HG02623 (cell line): ENCODE results near the gene ABCA8.
"Not testable (repeated sequence)": the region's sequence is repeated elsewhere in the genome, so short reads cannot be mapped to it uniquely, and the experiment has no call there.

Experiments used
- ATAC-seq: cut with Tn5 transposase; IDR thresholded peaks from one replicate; pipeline ENCODE4 v1.9.1; 2021; ENCODE audit warnings: moderate library complexity; ENCODE audit not compliant: unreplicated experiment

Gene ABCA8

GRCh38 chr17:68831170-68831569, 124.0 kb downstream of the ABCA8 start:
- ATAC-seq, result no peak

DNA sequence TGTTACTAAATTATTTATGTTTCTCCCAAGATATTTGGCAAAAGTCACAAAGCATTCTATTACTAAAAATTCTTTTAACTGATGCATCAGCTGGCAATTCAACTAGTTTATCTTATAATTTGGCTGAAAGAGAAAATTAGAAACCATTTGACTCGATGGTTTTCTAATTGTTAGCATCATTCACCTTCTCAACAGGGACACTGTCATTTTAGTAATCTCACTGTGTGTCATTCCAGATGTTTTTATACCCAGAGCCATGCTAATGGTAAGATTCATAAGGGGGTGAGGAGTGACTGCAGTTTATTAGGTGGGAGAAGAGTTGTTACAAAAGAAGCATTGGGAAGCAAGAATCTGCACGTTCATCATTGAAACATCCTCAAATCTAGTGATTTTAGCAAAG, 124.9 kb downstream of the ABCA8 start:
- ATAC-seq, result no peak

DNA sequence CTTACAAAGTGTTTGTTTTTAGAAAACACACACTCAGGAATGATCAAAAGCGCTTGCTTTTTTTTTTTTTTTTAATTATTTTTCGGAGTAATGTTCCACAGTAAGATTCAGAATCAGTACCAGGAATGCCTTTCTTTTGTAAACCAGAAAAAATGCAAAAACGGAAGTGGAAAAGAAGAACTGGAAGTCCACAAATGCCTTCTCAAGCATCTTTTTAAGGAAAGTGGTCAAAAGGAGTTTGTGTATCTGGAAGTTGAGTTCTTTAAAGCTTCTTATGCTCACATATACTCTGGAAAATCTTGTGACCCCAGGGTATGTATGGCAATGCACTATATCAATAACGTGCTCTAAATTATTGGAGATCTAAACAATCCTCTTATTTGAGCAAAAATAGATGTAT, 126.0 kb downstream of the ABCA8 start:
- no peak for ATAC-seq

DNA sequence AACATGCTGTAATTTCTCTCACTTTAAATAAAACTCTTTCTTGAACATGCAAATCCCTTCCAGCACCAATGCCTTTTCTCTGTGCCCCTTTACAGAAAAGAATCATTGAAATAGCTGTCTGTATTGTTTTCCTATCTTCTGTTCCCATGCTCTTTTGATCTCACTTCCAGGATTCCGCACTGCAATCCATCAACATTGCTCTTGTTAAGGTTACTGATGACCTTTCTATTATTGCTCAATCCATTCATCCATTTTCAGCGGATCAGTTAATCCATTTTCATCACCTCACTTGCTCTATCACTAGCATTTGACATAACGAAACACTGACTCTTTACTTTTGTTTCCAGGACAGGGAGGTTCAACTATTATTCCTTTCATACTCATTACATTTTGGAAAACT, 130.5 kb downstream of the ABCA8 start:
- ATAC-seq, result no peak

DNA sequence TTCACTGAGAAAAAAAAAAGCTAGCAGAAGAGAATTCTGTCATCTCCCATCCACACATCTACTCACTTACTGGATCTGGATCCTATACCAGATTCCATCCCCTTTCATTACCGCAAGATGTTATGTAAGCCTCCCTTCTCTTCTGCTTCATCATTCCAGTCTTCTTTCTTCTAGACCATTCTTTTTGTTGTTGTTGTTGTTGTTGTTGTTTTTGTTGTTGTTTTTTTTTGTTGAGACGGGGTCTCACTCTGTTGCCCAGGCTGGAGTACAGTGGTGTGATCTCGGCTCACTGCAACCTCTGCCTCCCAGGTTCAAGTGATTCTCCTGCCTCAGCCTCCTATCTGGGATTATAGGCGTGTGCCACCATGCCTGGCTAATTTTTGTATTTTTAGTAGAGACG, 131.0 kb downstream of the ABCA8 start:
- ATAC-seq, result not testable (repeated sequence)

DNA sequence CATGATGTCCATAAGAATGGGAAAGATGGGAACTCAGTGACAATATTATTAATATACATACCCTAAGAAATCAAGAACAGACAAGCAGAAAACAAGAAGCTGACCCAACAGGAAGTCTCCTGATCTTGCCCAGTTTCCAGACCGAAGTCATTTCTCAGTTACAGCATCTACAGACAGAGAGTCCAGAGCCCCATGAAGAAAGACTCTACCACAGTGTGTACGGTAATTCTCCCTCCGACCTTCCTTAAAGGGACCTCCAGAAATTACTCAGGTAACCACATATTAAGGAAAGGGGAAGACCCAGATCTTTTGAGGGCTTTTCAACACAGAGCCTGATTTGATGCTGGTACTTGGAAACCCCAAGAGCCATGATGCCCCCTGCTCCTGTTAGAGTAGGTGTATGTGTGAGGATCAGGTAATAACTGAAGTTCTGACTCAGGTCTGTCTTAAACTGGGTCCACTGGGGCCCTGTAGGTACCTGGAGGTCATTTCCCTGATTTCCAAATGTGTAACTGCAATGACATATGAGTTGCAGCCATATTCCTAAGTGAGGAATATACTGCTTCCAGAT, 132.4 kb downstream of the ABCA8 start:
- ATAC-seq, result no peak

- ATAC-seq, result no peak
Observed at GRCh38 chr17:68821860-68822696, 133.1 kb downstream of the ABCA8 start.

GRCh38 chr17:68820825-68821481, 134.2 kb downstream of the ABCA8 start:
- ATAC-seq, result no peak

DNA sequence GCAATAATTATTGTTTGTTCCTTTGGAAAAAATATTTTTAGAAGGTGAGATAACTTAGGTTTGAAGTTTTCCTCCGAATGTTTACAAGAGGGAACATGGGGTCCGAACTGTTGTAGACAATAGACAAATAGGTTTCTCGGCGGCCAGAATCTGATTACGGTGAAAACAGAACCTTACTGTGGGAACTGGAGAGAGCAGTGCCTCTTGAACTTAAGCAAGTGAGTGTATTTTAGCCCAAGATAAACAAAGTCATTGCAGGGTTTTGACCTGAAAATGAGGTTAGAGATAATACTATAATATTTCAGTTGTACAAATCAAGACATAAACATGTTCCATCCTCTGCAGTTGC, 134.7 kb downstream of the ABCA8 start:
- ATAC-seq, result no peak

DNA sequence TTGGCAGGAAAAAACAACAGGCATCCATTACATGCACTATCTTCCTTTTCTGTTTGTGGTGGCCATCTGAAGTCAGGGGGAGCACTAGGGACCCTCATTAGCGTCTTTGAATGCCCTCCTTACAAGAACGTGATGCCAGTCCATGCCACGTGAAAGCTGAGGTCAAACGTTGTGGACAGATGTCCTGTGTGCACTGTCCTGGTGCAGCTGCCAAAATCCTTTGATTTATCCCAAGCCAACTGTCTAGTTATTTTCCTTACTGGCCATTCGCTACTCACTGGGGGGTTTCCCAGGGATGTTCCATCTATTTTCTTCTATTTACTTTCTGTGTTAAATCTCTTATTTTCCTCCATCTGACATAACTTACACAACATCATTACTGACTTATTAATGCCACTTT, 135.7 kb downstream of the ABCA8 start:
- no peak for ATAC-seq
